ENCODE data around the gene ZNF81. TPM values are rescaled to one million over a fixed set of nuclear protein-coding genes. Genes with fewer than 3 reads are reported as not detected.

ZNF81 gene
- total RNA-seq, 1 experiment from 2014 or later: 4.4 TPM

- H3K4me2 ChIP-seq (ENCODE audit: low read length): no peak overlapping the region
- DNase-seq (no peak), ATAC-seq (no peak)
- H3K9me3 ChIP-seq (ENCODE audit: low read length): no peaks in the 10 kb centered on the region
- no peak overlapping the region for H2AFZ ChIP-seq (ENCODE audit: low read length)
- CTCF ChIA-PET: no interaction called here
- no peaks in the 10 kb centered on the region for H3K79me2 ChIP-seq (ENCODE audit: low read length)
- no peaks in the 10 kb centered on the region for H3K36me3 ChIP-seq (ENCODE audit: low read depth, low read length)
- no TSS peak for BruUV-seq (replicated peaks)
- no peak overlapping the region for H3K9ac ChIP-seq (ENCODE audit: low read length)
- no peak overlapping the region for H3K27ac ChIP-seq (ENCODE audit: low read length)
- H4K20me1 ChIP-seq (ENCODE audit: low read length): no peaks in the 10 kb centered on the region
- no peaks in the 10 kb centered on the region for H3F3A ChIP-seq (ENCODE audit: low read length, unreplicated experiment)
- POLR2A ChIA-PET (ENCODE audit: unreplicated experiment): no interaction called here
- H3K4me1 ChIP-seq (ENCODE audit: insufficient read depth, low read length): no peaks in the 10 kb centered on the region
- H3K9me2 ChIP-seq (replicated peaks; ENCODE audit: low read length): no peaks in the 10 kb centered on the region
- TF ChIP-seq EZH2 (IDR thresholded peaks at IDR 0.05; ENCODE audit: low read length, unreplicated experiment): no peak
- no peak for TF ChIP-seq CTCF (conservative IDR thresholded peaks at IDR 0.05; ENCODE audit: low read depth, low read length)
- no peak for TF ChIP-seq EZH2phosphoT487 (IDR thresholded peaks at IDR 0.05; ENCODE audit: borderline replicate concordance, low read length)
- H3K4me3 ChIP-seq (ENCODE audit: low read length): no peak overlapping the region
- H3K27me3 ChIP-seq (ENCODE audit: low read length): no peaks in the 10 kb centered on the region
- intact Hi-C loops (cut with micrococcal nuclease): no loop called here
Measured at GRCh38 chrX:47885501-47885900, 48.8 kb downstream of the ZNF81 start.

GRCh38 chrX:47898024-47898423 is 61.3 kb downstream of the ZNF81 start:
- H3K79me2 ChIP-seq (ENCODE audit: low read length): no peaks in the 10 kb centered on the region
- no peak overlapping the region for H3K4me3 ChIP-seq (ENCODE audit: low read length)
- no peak overlapping the region for H3K9ac ChIP-seq (ENCODE audit: low read length)
- BruUV-seq (replicated peaks): no TSS peak
- no peaks in the 10 kb centered on the region for H3K9me2 ChIP-seq (replicated peaks; ENCODE audit: low read length)
- no peak overlapping the region for H3K27ac ChIP-seq (ENCODE audit: low read length)
- H3F3A ChIP-seq (ENCODE audit: low read length, unreplicated experiment): no peaks in the 10 kb centered on the region
- no peaks in the 10 kb centered on the region for H4K20me1 ChIP-seq (ENCODE audit: low read length)
- DNase-seq (no peak), ATAC-seq (no peak)
- CTCF ChIA-PET: no interaction called here
- H3K36me3 ChIP-seq (ENCODE audit: low read depth, low read length): no peaks in the 10 kb centered on the region
- intact Hi-C loops (cut with micrococcal nuclease): no loop called here
- no peaks in the 10 kb centered on the region for H3K27me3 ChIP-seq (ENCODE audit: low read length)
- no peak for TF ChIP-seq CTCF (conservative IDR thresholded peaks at IDR 0.05; ENCODE audit: low read depth, low read length)
- no peak for TF ChIP-seq EZH2 (IDR thresholded peaks at IDR 0.05; ENCODE audit: low read length, unreplicated experiment)
- no peak for TF ChIP-seq EZH2phosphoT487 (IDR thresholded peaks at IDR 0.05; ENCODE audit: borderline replicate concordance, low read length)
- no peaks in the 10 kb centered on the region for H3K9me3 ChIP-seq (ENCODE audit: low read length)
- POLR2A ChIA-PET (ENCODE audit: unreplicated experiment): no interaction called here
- no peak overlapping the region for H3K4me2 ChIP-seq (ENCODE audit: low read length)
- no peak overlapping the region for H2AFZ ChIP-seq (ENCODE audit: low read length)
- no peaks in the 10 kb centered on the region for H3K4me1 ChIP-seq (ENCODE audit: insufficient read depth, low read length)

- Histone ChIP-seq H3K4me2 (ENCODE audit: low read length) (no peak overlapping the region), H4K20me1 (ENCODE audit: low read length) (no peaks in the 10 kb centered on the region), H3F3A (ENCODE audit: low read length, unreplicated experiment) (no peaks in the 10 kb centered on the region), H3K79me2 (ENCODE audit: low read length) (no peaks in the 10 kb centered on the region), H3K27ac (ENCODE audit: low read length) (no peak overlapping the region), H3K36me3 (ENCODE audit: low read depth, low read length) (no peaks in the 10 kb centered on the region), H3K27me3 (ENCODE audit: low read length) (no peaks in the 10 kb centered on the region), H3K4me1 (ENCODE audit: insufficient read depth, low read length) (no peaks in the 10 kb centered on the region), H3K4me3 (ENCODE audit: low read length) (no peak overlapping the region), H3K9me3 (ENCODE audit: low read length) (no peaks in the 10 kb centered on the region), H3K9ac (ENCODE audit: low read length) (no peak overlapping the region), H3K9me2 (replicated peaks; ENCODE audit: low read length) (no peaks in the 10 kb centered on the region), H2AFZ (ENCODE audit: low read length) (no peak overlapping the region)
- BruUV-seq (replicated peaks): no TSS peak
- ATAC-seq (no peak), DNase-seq (no peak)
- intact Hi-C loops (cut with micrococcal nuclease): no loop called here
- ChIA-PET POLR2A (ENCODE audit: unreplicated experiment) (interaction anchor here (0.6 kb wide), 1 partner anchor 11 kb away, joined by 8 read pairs; no protein-coding TSS in a partner anchor), CTCF (no interaction called here)
- TF ChIP-seq EZH2phosphoT487 (IDR thresholded peaks at IDR 0.05; ENCODE audit: borderline replicate concordance, low read length) (no peak), EZH2 (IDR thresholded peaks at IDR 0.05; ENCODE audit: low read length, unreplicated experiment) (no peak), CTCF (conservative IDR thresholded peaks at IDR 0.05; ENCODE audit: low read depth, low read length) (no peak)
Measured at GRCh38 chrX:47900833-47901232, 64.1 kb downstream of the ZNF81 start.

Measured in PC-3 (cell line).